Measurements from ENCODE around the gene ATP2B3.

ATP2B3 gene

GRCh38 chrX:153517423-153517822 is at the start of gene ATP2B3:
ATP2B3 (plus strand) TSS chrX:153517642; CDS start chrX:153536248, 18,606 bp downstream.
- DNase-seq (ENCODE audit: low spot score), result no peak

GRCh38 chrX:153468008-153468580 is 49.3 kb upstream of the ATP2B3 start:
- no peak for DNase-seq (ENCODE audit: low spot score)

- DNase-seq (ENCODE audit: low spot score), result peak; percentile 35
Observed at GRCh38 chrX:153469811-153470410, 47.5 kb upstream of the ATP2B3 start.

- peak; percentile 93 for DNase-seq (ENCODE audit: low spot score)
Observed at GRCh38 chrX:153470411-153471363, 46.8 kb upstream of the ATP2B3 start, which contains the start of gene HAUS7. HAUS7 (minus strand) TSS chrX:153470576; CDS start chrX:153470557, 19 bp downstream.

GRCh38 chrX:153471663-153472280 is 45.7 kb upstream of the ATP2B3 start:
- no peak for DNase-seq (ENCODE audit: low spot score)

- DNase-seq (ENCODE audit: low spot score), result no peak
Observed at GRCh38 chrX:153473126-153473525, 44.3 kb upstream of the ATP2B3 start.

GRCh38 chrX:153474266-153474665 is 43.2 kb upstream of the ATP2B3 start:
- DNase-seq (ENCODE audit: low spot score), result no peak

GRCh38 chrX:153474718-153475117 is 42.7 kb upstream of the ATP2B3 start:
- DNase-seq (ENCODE audit: low spot score), result peak; percentile 46

- no peak for DNase-seq (ENCODE audit: low spot score)
Observed at GRCh38 chrX:153475271-153475670, 42.2 kb upstream of the ATP2B3 start.

- no peak for DNase-seq (ENCODE audit: low spot score)
Observed at GRCh38 chrX:153475751-153476281, 41.6 kb upstream of the ATP2B3 start.

- peak; percentile 48 for DNase-seq (ENCODE audit: low spot score)
Observed at GRCh38 chrX:153476666-153477363, 40.6 kb upstream of the ATP2B3 start.

GRCh38 chrX:153477364-153477857 is 40.0 kb upstream of the ATP2B3 start:
- no peak for DNase-seq (ENCODE audit: low spot score)

GRCh38 chrX:153477901-153478300 is 39.5 kb upstream of the ATP2B3 start:
- no peak for DNase-seq (ENCODE audit: low spot score)

GRCh38 chrX:153478746-153479145 is 38.7 kb upstream of the ATP2B3 start:
- no peak for DNase-seq (ENCODE audit: low spot score)

GRCh38 chrX:153481043-153481442 is 36.4 kb upstream of the ATP2B3 start:
- DNase-seq (ENCODE audit: low spot score), result no peak

GRCh38 chrX:153482376-153483015 is 34.9 kb upstream of the ATP2B3 start:
- DNase-seq (ENCODE audit: low spot score), result no peak

- no peak for DNase-seq (ENCODE audit: low spot score)
Observed at GRCh38 chrX:153485396-153486080, 31.9 kb upstream of the ATP2B3 start.

GRCh38 chrX:153486171-153486570 is 31.3 kb upstream of the ATP2B3 start:
- DNase-seq (ENCODE audit: low spot score), result no peak

- DNase-seq (ENCODE audit: low spot score), result no peak
Observed at GRCh38 chrX:153487590-153488071, 29.8 kb upstream of the ATP2B3 start.
